ENCODE measurements around the gene WWP2.
"Not testable (repeated sequence)": the region's sequence is repeated elsewhere in the genome, so short reads cannot be mapped to it uniquely, and the experiment has no call there.

WWP2 gene

GRCh38 chr16:69822174-69822935 is 60.2 kb downstream of the WWP2 start:
- DNase-seq (ENCODE audit: low read depth, low spot score): no peak
- H3K4me3 ChIP-seq (ENCODE audit: low read length): no peak overlapping the region

- no peak for DNase-seq (ENCODE audit: low read depth, low spot score)
- H3K4me3 ChIP-seq (ENCODE audit: low read length): no peak overlapping the region
Measured at GRCh38 chr16:69823831-69824563, 61.9 kb downstream of the WWP2 start.

GRCh38 chr16:69824564-69825142 is 62.5 kb downstream of the WWP2 start:
- not testable (repeated sequence) for DNase-seq (ENCODE audit: low read depth, low spot score); H3K4me3 ChIP-seq (ENCODE audit: low read length)

- no peak for DNase-seq (ENCODE audit: low read depth, low spot score)
Measured at GRCh38 chr16:69827524-69827923, 65.4 kb downstream of the WWP2 start.

GRCh38 chr16:69829338-69829737 is 67.2 kb downstream of the WWP2 start:
- DNase-seq (ENCODE audit: low read depth, low spot score): no peak
- H3K4me3 ChIP-seq (ENCODE audit: low read length): no peak overlapping the region

More at GRCh38 chr16:69827524-69827923, 65.4 kb downstream of the WWP2 start:
- H3K4me3 ChIP-seq (ENCODE audit: low read length): no peak overlapping the region

- H3K4me3 ChIP-seq (ENCODE audit: low read length): no peak overlapping the region
- DNase-seq (ENCODE audit: low read depth, low spot score): no peak
Measured at GRCh38 chr16:69830146-69830533, 68.0 kb downstream of the WWP2 start.

GRCh38 chr16:69830534-69831211 is 68.5 kb downstream of the WWP2 start:
- no peak for DNase-seq (ENCODE audit: low read depth, low spot score)
- H3K4me3 ChIP-seq (ENCODE audit: low read length): no peak overlapping the region

- no peak for DNase-seq (ENCODE audit: low read depth, low spot score)
- H3K4me3 ChIP-seq (ENCODE audit: low read length): no peak overlapping the region
Measured at GRCh38 chr16:69831212-69832123, 69.3 kb downstream of the WWP2 start.

- no peak for DNase-seq (ENCODE audit: low read depth, low spot score)
- H3K4me3 ChIP-seq (ENCODE audit: low read length): no peak overlapping the region
Measured at GRCh38 chr16:69833357-69834282, 71.5 kb downstream of the WWP2 start.

GRCh38 chr16:69834807-69835466 is 72.8 kb downstream of the WWP2 start:
- DNase-seq (ENCODE audit: low read depth, low spot score): no peak
- H3K4me3 ChIP-seq (ENCODE audit: low read length): no peak overlapping the region

GRCh38 chr16:69836257-69836656 is 74.1 kb downstream of the WWP2 start:
- no peak for DNase-seq (ENCODE audit: low read depth, low spot score)
- no peak overlapping the region for H3K4me3 ChIP-seq (ENCODE audit: low read length)

- no peak overlapping the region for H3K4me3 ChIP-seq (ENCODE audit: low read length)
- DNase-seq (ENCODE audit: low read depth, low spot score): no peak
Measured at GRCh38 chr16:69837380-69837779, 75.2 kb downstream of the WWP2 start.

GRCh38 chr16:69838489-69838888 is 76.4 kb downstream of the WWP2 start:
- no peak for DNase-seq (ENCODE audit: low read depth, low spot score)
- H3K4me3 ChIP-seq (ENCODE audit: low read length): no peak overlapping the region

GRCh38 chr16:69839240-69839688 is 77.1 kb downstream of the WWP2 start:
- H3K4me3 ChIP-seq (ENCODE audit: low read length): no peak overlapping the region
- no peak for DNase-seq (ENCODE audit: low read depth, low spot score)

GRCh38 chr16:69839798-69840409 is 77.8 kb downstream of the WWP2 start:
- DNase-seq (ENCODE audit: low read depth, low spot score): no peak
- H3K4me3 ChIP-seq (ENCODE audit: low read length): no peak overlapping the region

- no peak for DNase-seq (ENCODE audit: low read depth, low spot score)
- no peak overlapping the region for H3K4me3 ChIP-seq (ENCODE audit: low read length)
Measured at GRCh38 chr16:69840975-69841374, 78.8 kb downstream of the WWP2 start.

- no peak overlapping the region for H3K4me3 ChIP-seq (ENCODE audit: low read length)
- no peak for DNase-seq (ENCODE audit: low read depth, low spot score)
Measured at GRCh38 chr16:69844441-69844840, 82.3 kb downstream of the WWP2 start.
